ENCODE results near the gene FOXRED2. TPM values are rescaled to one million over a fixed set of nuclear protein-coding genes. Genes with fewer than 3 reads are reported as not detected.

The FOXRED2 gene
- total and polyA plus RNA-seq, 5 donors from 2014 or later: 0.44 to 1.5 (median 1.2) TPM

DNA sequence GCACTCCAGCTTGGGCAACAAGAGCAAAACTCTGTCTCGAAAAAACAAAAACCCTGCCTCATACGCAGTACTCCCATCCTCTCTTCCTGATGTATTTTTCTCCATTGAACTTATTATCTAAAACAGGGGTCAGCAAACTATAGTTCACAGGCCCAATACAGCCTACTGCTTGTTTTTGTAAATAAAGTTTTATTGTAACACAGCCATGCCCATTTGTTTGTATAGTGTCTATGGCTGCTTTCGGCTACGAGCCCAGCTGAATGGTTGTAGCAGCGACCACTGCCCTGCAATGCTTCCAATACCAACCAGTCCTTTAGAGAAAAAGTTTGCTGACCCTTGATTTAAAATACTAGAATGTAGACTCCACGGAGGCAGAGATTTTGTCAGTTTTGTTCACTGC lies 31.5 kb downstream of the FOXRED2 start:
- Mint-ChIP-seq H3K4me1 (peaks cover 2 to 9% (median 6%) of the 10 kb centered on the region in 4 donors), H3K9me3 (no peaks in the 10 kb centered on the region), H3K27me3 (no peaks in the 10 kb centered on the region), H3K27ac (peak overlapping the region in 1 of 3 donors; percentile 18), H3K36me3 (peaks cover 24% of the 10 kb centered on the region), H3K4me3 (no peak overlapping the region)
- ATAC-seq (ENCODE audit: low read depth in 2 of 2) (no peak), DNase-seq (no peak)
- Histone ChIP-seq H3K9me3 (ENCODE audit: control insufficient read depth in 2 of 2, low read length in 2 of 2) (no peaks in the 10 kb centered on the region), H3K4me1 (ENCODE audit: control insufficient read depth, insufficient read depth, low read length, poor library complexity, severe bottlenecking) (peaks cover 5% of the 10 kb centered on the region), H3K36me3 (ENCODE audit: control insufficient read depth, insufficient read depth, low read length) (peaks cover 45% of the 10 kb centered on the region), H3K4me3 (ENCODE audit: low read depth, low read length) (no peak overlapping the region), H3K27ac (ENCODE audit: insufficient read depth, low read length, poor library complexity, severe bottlenecking) (no peak overlapping the region), H3K27me3 (ENCODE audit: control insufficient read depth, insufficient read depth, low read length) (no peaks in the 10 kb centered on the region)

GRCh38 chr22:36472689-36473088 lies 34.2 kb downstream of the FOXRED2 start:
- Mint-ChIP-seq H3K4me1 (peaks cover 6 to 15% (median 9%) of the 10 kb centered on the region in 4 donors), H3K27ac (peak overlapping the region in 1 of 3 donors; percentile 53)
- no peaks in the 10 kb centered on the region for H3K27me3 ChIP-seq (ENCODE audit: control insufficient read depth, insufficient read depth, low read length)

GRCh38 chr22:36471341-36471821 lies 35.5 kb downstream of the FOXRED2 start:
- H3K36me3 Mint-ChIP-seq: peaks cover 18% of the 10 kb centered on the region
- Histone ChIP-seq H3K27ac (ENCODE audit: insufficient read depth, low read length, poor library complexity, severe bottlenecking) (no peak overlapping the region), H3K4me1 (ENCODE audit: control insufficient read depth, insufficient read depth, low read length, poor library complexity, severe bottlenecking) (peaks cover 15% of the 10 kb centered on the region), H3K9me3 (ENCODE audit: control insufficient read depth in 2 of 2, low read length in 2 of 2) (no peaks in the 10 kb centered on the region), H3K27me3 (ENCODE audit: control insufficient read depth, insufficient read depth, low read length) (no peaks in the 10 kb centered on the region), H3K36me3 (ENCODE audit: control insufficient read depth, insufficient read depth, low read length) (peaks cover 34% of the 10 kb centered on the region), H3K4me3 (ENCODE audit: low read depth, low read length) (no peak overlapping the region)
- H3K27ac Mint-ChIP-seq: no peak overlapping the region
- DNase-seq: no peak
- H3K4me1 Mint-ChIP-seq: peaks cover 4 to 23% (median 8%) of the 10 kb centered on the region in 4 donors
- H3K9me3 Mint-ChIP-seq: no peaks in the 10 kb centered on the region
- H3K27me3 Mint-ChIP-seq: no peaks in the 10 kb centered on the region
- H3K4me3 Mint-ChIP-seq: no peak overlapping the region
- no peak for ATAC-seq (ENCODE audit: low read depth in 2 of 2)

More at GRCh38 chr22:36472689-36473088, 34.2 kb downstream of the FOXRED2 start:
- Mint-ChIP-seq H3K27me3 (no peaks in the 10 kb centered on the region), H3K36me3 (peaks cover 24% of the 10 kb centered on the region), H3K9me3 (no peaks in the 10 kb centered on the region), H3K4me3 (no peak overlapping the region)
- Histone ChIP-seq H3K36me3 (ENCODE audit: control insufficient read depth, insufficient read depth, low read length) (peaks cover 45% of the 10 kb centered on the region), H3K4me1 (ENCODE audit: control insufficient read depth, insufficient read depth, low read length, poor library complexity, severe bottlenecking) (peaks cover 8% of the 10 kb centered on the region), H3K27ac (ENCODE audit: insufficient read depth, low read length, poor library complexity, severe bottlenecking) (no peak overlapping the region), H3K4me3 (ENCODE audit: low read depth, low read length) (no peak overlapping the region), H3K9me3 (ENCODE audit: control insufficient read depth in 2 of 2, low read length in 2 of 2) (no peaks in the 10 kb centered on the region)
- no peak for DNase-seq
- ATAC-seq (ENCODE audit: low read depth in 2 of 2): no peak

- H3K27me3 Mint-ChIP-seq: no peaks in the 10 kb centered on the region
- H3K27ac ChIP-seq (ENCODE audit: insufficient read depth, low read length, poor library complexity, severe bottlenecking): no peak overlapping the region
- DNase-seq: no peak
- H3K4me3 ChIP-seq (ENCODE audit: low read depth, low read length): no peak overlapping the region
- H3K36me3 ChIP-seq (ENCODE audit: control insufficient read depth, insufficient read depth, low read length): peaks cover 31% of the 10 kb centered on the region
- H3K4me1 Mint-ChIP-seq: peaks cover 4 to 26% (median 8%) of the 10 kb centered on the region in 4 donors
- H3K4me1 ChIP-seq (ENCODE audit: control insufficient read depth, insufficient read depth, low read length, poor library complexity, severe bottlenecking): peaks cover 16% of the 10 kb centered on the region
- no peaks in the 10 kb centered on the region for H3K27me3 ChIP-seq (ENCODE audit: control insufficient read depth, insufficient read depth, low read length)
- H3K9me3 Mint-ChIP-seq: no peaks in the 10 kb centered on the region
- H3K9me3 ChIP-seq (ENCODE audit: control insufficient read depth in 2 of 2, low read length in 2 of 2): no peaks in the 10 kb centered on the region
- ATAC-seq (ENCODE audit: low read depth in 2 of 2): no peak
- peak overlapping the region in 1 of 3 donors; percentile 79 for H3K27ac Mint-ChIP-seq
- H3K4me3 Mint-ChIP-seq: no peak overlapping the region
- H3K36me3 Mint-ChIP-seq: peaks cover 17% of the 10 kb centered on the region
Observed at GRCh38 chr22:36470994-36471331, 35.9 kb downstream of the FOXRED2 start.

DNA sequence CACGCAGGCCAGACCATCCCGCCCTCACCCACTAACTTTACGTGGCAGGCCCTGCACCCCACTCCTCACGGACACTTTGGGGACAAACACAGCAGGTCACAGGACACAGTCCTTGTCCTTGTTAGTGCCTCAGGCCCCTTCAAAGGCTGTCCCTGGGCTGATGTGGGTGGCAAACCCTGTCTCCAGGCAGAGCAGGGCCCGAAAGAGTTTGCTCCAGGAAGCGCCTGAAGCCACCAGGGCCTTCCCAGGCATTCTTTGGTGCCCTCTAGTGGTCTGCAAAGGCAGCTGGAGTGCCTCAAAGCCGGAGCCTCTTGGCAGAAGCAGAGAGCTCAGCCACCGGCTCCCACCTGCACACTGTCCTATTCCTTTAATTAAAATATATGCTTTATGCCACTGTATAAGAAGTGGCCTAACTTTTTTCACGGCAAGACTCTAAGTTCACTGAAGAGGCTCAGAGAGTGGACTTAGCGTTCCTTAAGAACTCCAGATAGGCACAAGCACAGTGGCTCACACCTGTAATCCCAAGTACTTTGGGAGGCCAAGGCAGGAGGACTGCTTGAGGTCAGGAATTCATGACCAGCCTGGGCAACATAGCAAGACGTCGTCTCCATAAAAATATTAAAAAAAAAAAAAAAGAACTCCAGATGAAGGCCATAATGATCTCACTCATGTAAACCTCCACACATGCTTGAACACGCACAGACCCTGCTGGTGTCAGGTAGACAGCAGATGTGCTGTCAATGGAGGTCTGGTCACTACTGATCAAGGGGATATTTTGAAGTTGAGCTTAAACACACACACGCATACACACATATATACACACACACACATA lies 36.5 kb downstream of the FOXRED2 start:
- H3K27ac Mint-ChIP-seq: peak overlapping the region; percentile 52 to 79 (median 67)
- Histone ChIP-seq H3K36me3 (ENCODE audit: control insufficient read depth, insufficient read depth, low read length) (peaks cover 25% of the 10 kb centered on the region), H3K27ac (ENCODE audit: insufficient read depth, low read length, poor library complexity, severe bottlenecking) (no peak overlapping the region), H3K9me3 (ENCODE audit: control insufficient read depth in 2 of 2, low read length in 2 of 2) (no peaks in the 10 kb centered on the region), H3K4me1 (ENCODE audit: control insufficient read depth, insufficient read depth, low read length, poor library complexity, severe bottlenecking) (peaks cover 16% of the 10 kb centered on the region), H3K4me3 (ENCODE audit: low read depth, low read length) (no peak overlapping the region), H3K27me3 (ENCODE audit: control insufficient read depth, insufficient read depth, low read length) (no peaks in the 10 kb centered on the region)
- ATAC-seq (ENCODE audit: low read depth in 2 of 2): peak; percentile 90 to 92
- peak overlapping the region in 1 of 4 donors; percentile 54 for H3K4me3 Mint-ChIP-seq
- H3K27me3 Mint-ChIP-seq: no peaks in the 10 kb centered on the region
- DNase-seq: peak; percentile 75 to 90 (median 88)
- no peaks in the 10 kb centered on the region for H3K9me3 Mint-ChIP-seq
- H3K4me1 Mint-ChIP-seq: peaks cover 4 to 26% (median 8%) of the 10 kb centered on the region in 4 donors
- peaks cover 11% of the 10 kb centered on the region for H3K36me3 Mint-ChIP-seq

- Histone ChIP-seq H3K27me3 (ENCODE audit: control insufficient read depth, insufficient read depth, low read length) (no peaks in the 10 kb centered on the region), H3K36me3 (ENCODE audit: control insufficient read depth, insufficient read depth, low read length) (peaks cover 15% of the 10 kb centered on the region), H3K9me3 (ENCODE audit: control insufficient read depth in 2 of 2, low read length in 2 of 2) (no peaks in the 10 kb centered on the region), H3K27ac (ENCODE audit: insufficient read depth, low read length, poor library complexity, severe bottlenecking) (no peak overlapping the region), H3K4me1 (ENCODE audit: control insufficient read depth, insufficient read depth, low read length, poor library complexity, severe bottlenecking) (peaks cover 16% of the 10 kb centered on the region), H3K4me3 (ENCODE audit: low read depth, low read length) (no peak overlapping the region)
- DNase-seq (no peak), ATAC-seq (ENCODE audit: low read depth in 2 of 2) (no peak)
- Mint-ChIP-seq H3K4me1 (peaks cover 4 to 24% (median 8%) of the 10 kb centered on the region in 4 donors), H3K4me3 (no peak overlapping the region), H3K9me3 (no peaks in the 10 kb centered on the region), H3K27ac (peak overlapping the region in 1 of 3 donors; percentile 67), H3K27me3 (no peaks in the 10 kb centered on the region), H3K36me3 (peaks cover 9% of the 10 kb centered on the region)
Observed at GRCh38 chr22:36469094-36469710, 37.6 kb downstream of the FOXRED2 start.

DNA sequence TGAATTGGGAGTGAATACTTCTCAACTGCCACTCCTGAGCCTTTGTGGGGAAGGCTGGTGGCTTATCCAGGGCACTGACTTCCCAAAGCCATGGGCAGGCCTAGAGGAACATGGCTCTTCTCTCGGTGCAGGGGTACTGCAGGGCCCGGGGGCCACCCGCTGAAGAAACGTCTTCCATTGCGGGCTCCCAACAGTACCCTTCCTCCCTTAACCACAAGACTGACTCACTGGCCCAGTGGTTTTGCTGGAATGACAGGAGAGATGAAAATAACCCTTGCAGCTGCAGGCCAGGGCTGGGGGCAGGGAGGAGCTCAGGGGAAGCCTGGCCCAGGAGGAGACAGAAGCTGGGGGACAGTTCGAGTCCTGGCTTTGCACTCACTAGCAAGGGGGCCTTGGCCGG lies 38.9 kb downstream of the FOXRED2 start:
- Histone ChIP-seq H3K9me3 (ENCODE audit: control insufficient read depth in 2 of 2, low read length in 2 of 2) (no peaks in the 10 kb centered on the region), H3K27ac (ENCODE audit: insufficient read depth, low read length, poor library complexity, severe bottlenecking) (no peak overlapping the region), H3K4me3 (ENCODE audit: low read depth, low read length) (no peak overlapping the region), H3K36me3 (ENCODE audit: control insufficient read depth, insufficient read depth, low read length) (peaks cover 6% of the 10 kb centered on the region), H3K4me1 (ENCODE audit: control insufficient read depth, insufficient read depth, low read length, poor library complexity, severe bottlenecking) (peaks cover 16% of the 10 kb centered on the region), H3K27me3 (ENCODE audit: control insufficient read depth, insufficient read depth, low read length) (no peaks in the 10 kb centered on the region)
- Mint-ChIP-seq H3K27ac (peak overlapping the region in 2 of 3 donors; percentile 20 to 65), H3K36me3 (peaks cover 9% of the 10 kb centered on the region), H3K27me3 (no peaks in the 10 kb centered on the region), H3K9me3 (no peaks in the 10 kb centered on the region), H3K4me3 (no peak overlapping the region), H3K4me1 (peaks cover 4 to 23% (median 8%) of the 10 kb centered on the region in 4 donors)
- no peak for ATAC-seq (ENCODE audit: low read depth in 2 of 2)
- DNase-seq: no peak

All from CD4-positive, CD25-positive, alpha-beta regulatory T cell (primary cell).